NK-92 treated with Interleukin-12 subunit alpha and Interleukin-12 subunit beta, amount 100 ng/mL, for 24 hours (cell line): ENCODE results near the gene UBA3.

ENCODE experiments used
- DNase-seq: peaks from one replicate; lab custom pipeline; 2025; lab: John Stamatoyannopoulos, UW

UBA3 gene

GRCh38 chr3:69066121-69066520, 14.0 kb downstream of the UBA3 start:
- no peak for DNase-seq

GRCh38 chr3:69065318-69065964, 14.7 kb downstream of the UBA3 start:
- DNase-seq, result no peak

- DNase-seq, result no peak
Measured at GRCh38 chr3:69063636-69064035, 16.5 kb downstream of the UBA3 start.

GRCh38 chr3:69059688-69060087, 20.5 kb downstream of the UBA3 start:
- no peak for DNase-seq

GRCh38 chr3:69058947-69059224, 21.3 kb downstream of the UBA3 start:
- DNase-seq, result no peak

- no peak for DNase-seq
Measured at GRCh38 chr3:69058180-69058946, 21.8 kb downstream of the UBA3 start.

- DNase-seq, result no peak
Measured at GRCh38 chr3:69052472-69052898, 27.7 kb downstream of the UBA3 start.

- no peak for DNase-seq
Measured at GRCh38 chr3:69051756-69052471, 28.3 kb downstream of the UBA3 start, which contains the start of gene TMF1. TMF1 (minus strand) TSS chr3:69052333; CDS start chr3:69052086, 247 bp downstream.

- DNase-seq, result no peak
Measured at GRCh38 chr3:69048990-69049389, 31.2 kb downstream of the UBA3 start.

GRCh38 chr3:69044608-69045007, 35.6 kb downstream of the UBA3 start:
- DNase-seq, result no peak

GRCh38 chr3:69033470-69033869, 46.7 kb downstream of the UBA3 start:
- no peak for DNase-seq

GRCh38 chr3:69032737-69033136, 47.4 kb downstream of the UBA3 start:
- DNase-seq, result no peak

- no peak for DNase-seq
Measured at GRCh38 chr3:69032142-69032541, 48.0 kb downstream of the UBA3 start.

- DNase-seq, result no peak
Measured at GRCh38 chr3:69031635-69032034, 48.5 kb downstream of the UBA3 start.

GRCh38 chr3:69020857-69021256, 59.3 kb downstream of the UBA3 start:
- DNase-seq, result no peak

- no peak for DNase-seq
Measured at GRCh38 chr3:69020424-69020823, 59.7 kb downstream of the UBA3 start.

GRCh38 chr3:69016901-69017300, 63.3 kb downstream of the UBA3 start:
- no peak for DNase-seq

GRCh38 chr3:69016102-69016501, 64.1 kb downstream of the UBA3 start:
- no peak for DNase-seq

GRCh38 chr3:69014022-69014580, 66.1 kb downstream of the UBA3 start:
- DNase-seq, result no peak

GRCh38 chr3:69013253-69014021, 66.7 kb downstream of the UBA3 start, which contains the start of gene EOGT:
EOGT (minus strand) TSS chr3:69013684; CDS start chr3:69009846, 3,838 bp downstream.
- peak; percentile 57 for DNase-seq

- no peak for DNase-seq
Measured at GRCh38 chr3:69012800-69013252, 67.3 kb downstream of the UBA3 start.
